Measurements from ENCODE around the gene SYNJ2.

The SYNJ2 gene

DNA sequence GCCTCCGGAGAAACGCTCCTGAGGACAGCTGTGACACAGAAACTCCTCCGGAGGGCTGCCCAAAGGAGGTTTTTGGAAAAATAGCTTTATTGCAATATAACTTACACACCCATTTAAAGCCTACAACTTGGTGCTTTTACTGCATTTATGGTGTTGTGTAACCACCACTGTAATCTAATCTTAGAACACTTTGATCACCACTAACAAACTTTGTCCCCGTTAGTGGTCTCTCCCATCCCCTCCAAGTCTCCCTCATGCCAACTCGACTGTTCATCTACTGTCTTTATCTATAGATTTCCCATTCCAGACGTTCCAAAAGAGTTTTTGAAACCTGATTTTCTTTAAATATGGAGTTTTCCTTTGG is 62.8 kb downstream of the SYNJ2 start:
- FAIRE-seq = no peak

GRCh38 chr6:158046201-158047126 is 64.8 kb downstream of the SYNJ2 start:
- FAIRE-seq = no peak

- no peak for FAIRE-seq
These were observed 65.5 kb downstream of the SYNJ2 start for GRCh38 chr6:158047127-158047518.

- FAIRE-seq = no peak
These were observed 66.1 kb downstream of the SYNJ2 start for GRCh38 chr6:158047563-158048323.

- no peak for FAIRE-seq
These were observed 66.9 kb downstream of the SYNJ2 start for GRCh38 chr6:158048589-158048988.

- FAIRE-seq = no peak
These were observed 67.7 kb downstream of the SYNJ2 start for GRCh38 chr6:158049055-158050028.

DNA sequence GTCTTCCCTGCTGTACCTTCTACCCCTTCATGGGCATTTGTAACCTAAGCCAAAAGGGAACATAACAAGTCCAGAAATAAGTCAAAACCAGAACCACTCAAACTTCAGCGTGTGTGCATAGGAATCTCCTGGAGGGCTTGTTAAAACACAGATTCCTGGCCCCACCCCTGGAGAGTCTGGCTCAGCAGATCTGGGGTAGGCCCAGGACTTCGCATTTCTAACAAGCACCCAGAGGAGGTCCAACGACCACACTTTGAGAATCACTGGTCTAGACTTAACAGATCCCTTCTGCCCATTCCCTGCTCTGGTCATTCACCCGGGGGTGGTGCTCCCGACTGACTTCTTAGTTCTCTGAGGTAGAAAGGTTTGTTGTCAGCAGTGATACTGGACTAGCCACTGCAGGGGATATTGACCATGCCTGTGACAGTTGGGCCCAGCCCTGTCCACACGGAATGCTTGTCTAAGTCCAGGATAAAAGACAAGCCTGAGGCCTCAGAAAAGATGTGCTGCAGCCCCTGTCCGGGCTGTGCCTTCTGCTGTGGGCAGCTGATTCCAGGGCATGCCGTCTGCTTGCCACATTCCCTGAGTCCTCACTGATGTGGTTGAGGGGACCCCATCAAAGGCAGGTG is 68.6 kb downstream of the SYNJ2 start:
- no peak for FAIRE-seq

GRCh38 chr6:158050955-158051354 is 69.3 kb downstream of the SYNJ2 start:
- FAIRE-seq = no peak

- FAIRE-seq = no peak
These were observed 70.3 kb downstream of the SYNJ2 start for GRCh38 chr6:158051968-158052367.

DNA sequence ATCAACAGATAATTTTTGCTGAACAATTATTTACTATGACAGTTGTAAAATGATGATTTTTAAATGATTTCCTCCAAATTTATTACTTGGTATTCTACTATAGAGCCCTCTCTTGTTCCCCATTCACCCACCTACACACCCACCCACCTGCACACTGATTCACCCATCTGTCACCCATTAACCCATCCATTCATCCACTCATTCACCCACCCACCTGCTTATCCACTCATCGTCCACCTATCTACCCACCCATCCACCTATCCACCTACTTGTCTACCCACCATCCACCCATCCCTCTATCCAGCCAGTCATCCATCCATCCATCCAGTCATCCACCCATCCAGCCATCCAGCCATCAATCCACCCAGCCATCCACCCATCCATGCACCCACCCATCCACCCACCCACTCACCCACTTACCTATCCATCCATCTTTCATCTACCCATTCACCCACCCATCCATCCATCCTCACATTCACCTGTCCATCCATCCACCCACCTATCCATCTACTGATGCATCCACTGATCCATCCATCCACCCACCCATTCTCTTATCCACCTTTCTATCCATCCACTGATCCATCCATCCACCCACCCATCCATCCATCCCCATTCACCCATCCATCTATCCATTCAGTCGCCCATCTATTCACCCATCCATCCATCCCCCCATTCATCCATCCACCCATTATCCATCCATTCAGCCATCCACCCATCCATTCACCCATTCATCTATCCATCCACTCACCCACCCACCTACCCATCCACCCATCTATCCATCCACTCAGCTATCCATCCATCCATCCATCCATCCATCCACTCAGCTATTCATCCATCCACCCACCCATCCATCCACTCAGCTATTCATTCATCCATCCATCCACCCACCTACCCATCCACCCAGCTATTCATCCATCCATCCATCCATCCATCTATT is 72.0 kb downstream of the SYNJ2 start:
- no peak for FAIRE-seq

DNA sequence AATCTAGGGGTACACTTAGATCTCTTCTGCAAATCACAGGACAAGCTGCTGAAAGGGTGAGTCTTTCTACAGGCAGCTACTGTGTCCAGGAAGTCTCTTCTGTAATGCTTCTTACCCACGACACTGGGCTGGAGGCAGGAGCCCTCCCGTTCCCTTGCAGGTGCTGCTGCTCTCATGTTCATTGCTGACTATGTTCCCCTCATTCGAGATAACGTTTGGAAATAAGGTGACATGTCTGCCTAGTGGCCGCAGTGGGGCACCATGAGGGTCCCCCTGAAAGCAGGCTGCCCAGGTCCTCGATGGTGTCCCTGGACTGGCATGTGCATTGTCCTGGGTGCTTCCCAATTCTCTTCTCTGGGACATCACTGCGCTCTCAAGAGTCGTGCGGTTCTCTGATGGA is 74.7 kb downstream of the SYNJ2 start:
- FAIRE-seq = no peak

- no peak for FAIRE-seq
These were observed 75.1 kb downstream of the SYNJ2 start for GRCh38 chr6:158056804-158057203.

DNA sequence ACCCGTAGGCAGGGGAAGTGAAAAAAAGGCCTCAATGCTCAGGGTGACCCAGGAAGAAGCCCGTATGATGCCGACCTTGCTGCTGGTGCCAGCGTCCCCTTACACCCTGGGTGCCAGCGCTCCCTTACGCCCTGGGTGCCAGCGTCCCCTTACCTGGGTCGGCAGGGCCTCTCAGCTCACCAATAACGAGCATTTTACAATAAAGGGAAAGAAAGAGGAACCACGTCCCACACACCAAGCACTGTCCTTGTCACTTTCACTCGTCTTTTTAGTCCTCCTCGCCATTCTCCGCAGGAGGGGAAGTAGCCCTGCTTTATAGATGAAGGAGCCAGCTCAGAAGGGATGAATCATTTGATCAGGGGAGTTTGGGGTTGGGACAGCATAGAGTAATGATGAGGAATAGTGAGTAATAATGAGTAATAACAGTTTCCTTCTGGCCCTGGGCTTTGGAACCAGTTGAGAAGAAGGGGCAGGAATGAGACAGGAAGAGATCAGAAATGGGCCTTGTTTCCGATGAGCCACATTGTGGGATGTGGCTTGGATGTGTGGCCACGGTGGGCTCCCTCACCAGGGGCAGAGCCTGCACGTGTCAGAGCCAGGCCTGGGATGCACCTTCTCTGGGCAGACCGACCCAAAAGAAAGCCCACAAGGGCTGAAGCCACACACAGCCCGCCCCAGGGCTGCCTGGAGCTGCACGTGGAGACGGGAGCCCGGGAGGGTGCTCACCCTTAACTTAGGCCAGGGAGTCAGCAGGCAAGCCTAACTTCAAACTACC is 75.7 kb downstream of the SYNJ2 start:
- no peak for FAIRE-seq

DNA sequence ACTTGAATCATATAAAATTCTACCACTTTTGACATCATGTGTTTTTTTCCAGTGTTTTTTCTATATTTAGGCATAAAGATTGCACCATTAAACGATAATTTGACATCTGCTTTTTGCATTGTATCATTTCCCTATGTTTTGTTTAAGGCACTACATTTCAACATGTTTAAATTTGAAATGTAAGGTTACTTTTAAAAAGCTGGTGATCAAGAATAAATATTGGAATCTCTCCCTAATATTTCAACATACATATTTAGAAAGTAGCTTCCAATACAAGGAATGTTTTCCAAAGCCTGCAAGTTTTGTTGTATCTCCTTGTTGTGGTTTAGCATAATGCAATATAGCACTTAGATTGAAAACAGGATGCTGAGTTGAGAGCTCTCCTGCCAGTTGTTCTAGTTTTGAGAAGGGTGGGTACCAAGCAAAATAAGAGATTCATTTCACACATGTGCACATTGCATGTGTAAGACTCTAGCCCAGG is 76.5 kb downstream of the SYNJ2 start:
- FAIRE-seq = no peak

GRCh38 chr6:158059108-158059507 is 77.4 kb downstream of the SYNJ2 start:
- FAIRE-seq = no peak

GRCh38 chr6:158060455-158061360 is 79.0 kb downstream of the SYNJ2 start:
- FAIRE-seq = no peak

DNA sequence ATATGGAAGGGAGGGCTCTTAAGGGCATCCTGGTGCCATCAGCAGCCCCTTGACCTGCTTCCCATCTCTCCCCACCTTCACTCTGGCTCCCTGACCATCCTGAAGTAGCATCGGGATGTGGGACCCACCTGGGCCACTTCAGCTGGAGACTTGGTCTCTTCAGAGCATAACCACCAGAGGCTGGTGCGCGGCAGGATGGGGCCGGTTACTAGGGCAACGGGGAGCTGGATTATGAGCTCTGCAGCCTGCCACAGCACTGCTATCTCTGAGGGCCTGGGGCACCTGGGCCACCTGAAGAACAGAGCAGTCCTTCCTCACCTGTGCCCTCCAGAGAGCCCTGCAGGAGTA is 79.7 kb downstream of the SYNJ2 start:
- FAIRE-seq = no peak

DNA sequence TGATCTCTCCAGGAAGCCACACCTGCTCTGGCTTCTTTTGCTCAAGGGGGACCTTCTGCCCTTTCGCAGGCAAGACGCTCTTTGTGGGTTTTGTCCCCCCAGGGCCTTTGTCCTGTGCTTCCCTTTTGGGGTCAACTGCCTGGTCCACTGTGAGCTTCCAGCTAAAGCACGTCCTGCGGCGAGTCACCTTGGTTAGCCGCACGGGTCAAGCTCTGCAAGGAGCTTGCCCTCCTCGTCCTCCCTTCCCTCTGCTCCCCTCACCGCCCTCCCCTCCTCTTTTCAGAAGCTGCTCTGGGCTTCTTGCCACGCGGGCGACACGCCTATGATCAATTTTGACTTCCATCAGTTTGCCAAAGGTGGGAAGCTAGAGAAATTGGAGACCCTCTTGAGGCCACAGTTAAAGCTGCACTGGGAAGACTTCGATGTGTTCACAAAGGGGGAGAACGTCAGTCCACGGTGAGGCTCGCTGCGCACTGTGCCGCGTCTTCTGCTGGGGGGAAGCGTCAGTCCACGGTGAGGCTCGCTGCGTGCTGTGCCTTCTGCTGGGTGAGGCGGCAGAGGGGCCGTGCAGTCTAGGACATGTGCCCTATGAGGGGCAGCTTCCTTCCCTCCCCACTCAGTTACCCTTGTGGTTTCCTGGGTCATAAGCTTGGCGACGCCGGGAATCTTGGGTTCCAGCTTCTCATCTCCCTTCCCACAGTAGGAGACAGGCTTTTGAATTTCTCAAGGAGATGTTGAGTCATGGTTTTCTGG is 80.2 kb downstream of the SYNJ2 start:
- FAIRE-seq = no peak

DNA sequence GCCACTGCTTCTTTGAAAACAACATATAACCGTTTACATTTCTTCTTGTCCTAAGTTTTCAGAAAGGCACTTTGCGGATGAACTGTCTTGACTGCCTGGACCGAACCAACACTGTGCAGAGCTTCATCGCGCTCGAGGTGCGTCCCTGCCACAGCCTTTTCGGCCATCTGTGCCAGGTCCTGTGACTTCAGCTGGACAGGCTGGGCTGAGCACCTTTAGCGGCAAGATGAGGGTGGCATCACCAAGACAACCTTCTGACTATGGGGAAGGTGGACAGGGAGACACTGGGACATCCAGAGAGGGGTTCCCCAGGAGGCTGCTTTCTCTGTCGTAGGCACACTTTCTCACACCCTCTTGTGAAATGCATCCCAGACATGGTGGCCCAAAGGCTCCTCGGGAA is 82.1 kb downstream of the SYNJ2 start:
- FAIRE-seq = no peak
